Activated B cell treated with CpG ODN at 0.5 μM for 24 hours (primary cell): ENCODE results near the gene CFAP73. TPM values are rescaled to one million over a fixed set of nuclear protein-coding genes. Genes with fewer than 3 reads are reported as not detected.
"Not testable (repeated sequence)": the region's sequence is repeated elsewhere in the genome, so short reads cannot be mapped to it uniquely, and the experiment has no call there.

Experiments
- ATAC-seq: fragments of 200-7000 bp; cut with Tn5 transposase; one replicate; pipeline ENCODE4 v1.10.0; 2021; ENCODE audit warnings: low read depth, mild to moderate bottlenecking, moderate library complexity
- CTCF ChIA-PET: fragments of 350-600 bp; sonication (Branson Sonifier 250); formaldehyde crosslinking; loops from one replicate; lab custom pipeline; 2021; ENCODE audit warnings: antibody characterized with exemption; lab: Charles Lee
- POLR2A ChIA-PET: fragments of 350-600 bp; sonication (Branson Sonifier 250); formaldehyde crosslinking; loops from one replicate; lab custom pipeline; 2021; ENCODE audit warnings: antibody characterized with exemption; lab: Charles Lee
- DNase-seq: peaks from one replicate; pipeline ENCODE4 v3.0.0; 2022
- H3K27ac Mint-ChIP-seq: one replicate; pipeline ENCODE4 v1.8.0; 2020; ENCODE audit warnings: mixed read lengths
- H3K27me3 Mint-ChIP-seq: one replicate; pipeline ENCODE4 v1.8.0; 2021; ENCODE audit warnings: mixed read lengths
- H3K36me3 Mint-ChIP-seq: one replicate; pipeline ENCODE4 v1.8.0; 2021; ENCODE audit warnings: low read depth, mixed read lengths
- H3K4me1 Mint-ChIP-seq: one replicate; pipeline ENCODE4 v1.8.0; 2021; ENCODE audit warnings: mixed read lengths
- H3K4me3 Mint-ChIP-seq: one replicate; pipeline ENCODE4 v1.8.0; 2020; ENCODE audit warnings: mild to moderate bottlenecking, mixed read lengths
- H3K9me3 Mint-ChIP-seq: one replicate; pipeline ENCODE4 v1.8.0; 2020; ENCODE audit warnings: mixed read lengths
- intact Hi-C: fragments of 100-400 bp; cut with micrococcal nuclease; formaldehyde crosslinking; loops from one replicate; pipeline ENCODE4 v1.15.1; 2024
- total RNA-seq: library from RNA; stranded (reverse); gene quantifications from 2 replicates; pipeline ENCODE4 v1.2.3, GENCODE V29; 2022
- TF ChIP-seq, protein P1 (sequence below): fragments of 200-600 bp; IDR thresholded peaks from one replicate; pipeline ENCODE4 v1.8.0; 2022; ENCODE audit warnings: antibody characterized with exemption, mild to moderate bottlenecking

Gene CFAP73
- total RNA-seq, 1 donor from 2014 or later: 1.1 TPM

GRCh38 chr12:113201187-113202177, 52.0 kb downstream of the CFAP73 start:
- Mint-ChIP-seq H3K9me3 (no peaks in the 10 kb centered on the region), H3K4me3 (no peak overlapping the region), H3K36me3 (no peaks in the 10 kb centered on the region), H3K4me1 (peaks cover 44% of the 10 kb centered on the region), H3K27ac (no peak overlapping the region), H3K27me3 (no peaks in the 10 kb centered on the region)
- ATAC-seq (no peak), DNase-seq (no peak)
- POLR2A ChIA-PET: interaction anchor here (1.4 to 8.0 kb wide), 3 partner anchors 16 to 31 kb away, joined by 6 to 90 read pairs (median 18); partner anchors contain the start of genes DDX54, RITA1 and TPCN1
- CTCF ChIA-PET: interaction anchor here (2.0 kb wide), 1 partner anchor 28 kb away, joined by 6 read pairs; no protein-coding TSS in a partner anchor
- TF ChIP-seq, protein P1, sequence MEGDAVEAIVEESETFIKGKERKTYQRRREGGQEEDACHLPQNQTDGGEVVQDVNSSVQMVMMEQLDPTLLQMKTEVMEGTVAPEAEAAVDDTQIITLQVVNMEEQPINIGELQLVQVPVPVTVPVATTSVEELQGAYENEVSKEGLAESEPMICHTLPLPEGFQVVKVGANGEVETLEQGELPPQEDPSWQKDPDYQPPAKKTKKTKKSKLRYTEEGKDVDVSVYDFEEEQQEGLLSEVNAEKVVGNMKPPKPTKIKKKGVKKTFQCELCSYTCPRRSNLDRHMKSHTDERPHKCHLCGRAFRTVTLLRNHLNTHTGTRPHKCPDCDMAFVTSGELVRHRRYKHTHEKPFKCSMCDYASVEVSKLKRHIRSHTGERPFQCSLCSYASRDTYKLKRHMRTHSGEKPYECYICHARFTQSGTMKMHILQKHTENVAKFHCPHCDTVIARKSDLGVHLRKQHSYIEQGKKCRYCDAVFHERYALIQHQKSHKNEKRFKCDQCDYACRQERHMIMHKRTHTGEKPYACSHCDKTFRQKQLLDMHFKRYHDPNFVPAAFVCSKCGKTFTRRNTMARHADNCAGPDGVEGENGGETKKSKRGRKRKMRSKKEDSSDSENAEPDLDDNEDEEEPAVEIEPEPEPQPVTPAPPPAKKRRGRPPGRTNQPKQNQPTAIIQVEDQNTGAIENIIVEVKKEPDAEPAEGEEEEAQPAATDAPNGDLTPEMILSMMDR: no peak
- intact Hi-C loops: no loop called here

DNA sequence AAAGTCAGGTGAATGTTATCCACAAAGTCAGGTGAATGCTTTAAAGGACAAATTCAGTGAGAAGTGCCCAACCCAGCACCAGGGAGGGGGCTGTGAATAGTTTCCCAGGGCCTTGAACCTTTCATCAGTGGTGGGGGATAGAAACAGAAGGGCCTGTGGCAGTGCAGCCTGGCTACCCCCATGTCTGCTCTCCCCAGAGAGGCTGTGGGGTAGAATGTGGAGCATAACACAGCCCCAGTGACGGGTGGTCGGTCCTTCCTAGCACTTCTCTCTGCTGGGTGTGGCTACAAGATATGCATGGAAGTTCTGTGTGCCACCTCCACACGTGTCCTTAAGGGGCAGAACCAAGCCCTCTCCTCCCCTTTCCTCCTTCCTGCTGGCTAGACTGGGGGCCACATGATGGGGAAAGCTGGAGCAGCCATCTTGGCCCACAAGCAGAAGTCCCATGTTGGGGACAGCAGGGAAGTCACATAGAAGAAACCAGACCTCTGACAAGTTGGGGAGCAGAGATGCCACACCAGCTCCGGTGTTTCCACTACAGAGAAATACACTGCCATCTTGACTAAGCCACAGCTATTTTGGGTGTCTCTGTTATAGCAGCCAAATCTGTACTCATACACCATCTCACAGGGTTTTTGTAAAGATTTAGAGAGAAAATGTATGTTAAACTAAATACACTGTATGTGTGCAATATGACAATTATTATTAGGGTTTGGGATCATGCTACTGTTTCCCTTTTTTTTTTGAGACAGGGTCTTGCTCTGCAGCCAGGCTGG, 53.0 kb downstream of the CFAP73 start:
- TF ChIP-seq, protein P1: no peak
- Mint-ChIP-seq H3K27ac (no peak overlapping the region), H3K9me3 (no peaks in the 10 kb centered on the region), H3K4me1 (peaks cover 50% of the 10 kb centered on the region), H3K27me3 (no peaks in the 10 kb centered on the region), H3K4me3 (no peak overlapping the region), H3K36me3 (no peaks in the 10 kb centered on the region)
- ATAC-seq: no peak
- intact Hi-C loops: no loop called here
- no peak for DNase-seq
- POLR2A ChIA-PET: interaction anchor here (0.8 to 8.0 kb wide), 5 partner anchors 17 to 30 kb away, joined by 3 to 90 read pairs (median 21); partner anchors contain the start of genes DDX54, RITA1 and TPCN1
- CTCF ChIA-PET: no interaction called here

DNA sequence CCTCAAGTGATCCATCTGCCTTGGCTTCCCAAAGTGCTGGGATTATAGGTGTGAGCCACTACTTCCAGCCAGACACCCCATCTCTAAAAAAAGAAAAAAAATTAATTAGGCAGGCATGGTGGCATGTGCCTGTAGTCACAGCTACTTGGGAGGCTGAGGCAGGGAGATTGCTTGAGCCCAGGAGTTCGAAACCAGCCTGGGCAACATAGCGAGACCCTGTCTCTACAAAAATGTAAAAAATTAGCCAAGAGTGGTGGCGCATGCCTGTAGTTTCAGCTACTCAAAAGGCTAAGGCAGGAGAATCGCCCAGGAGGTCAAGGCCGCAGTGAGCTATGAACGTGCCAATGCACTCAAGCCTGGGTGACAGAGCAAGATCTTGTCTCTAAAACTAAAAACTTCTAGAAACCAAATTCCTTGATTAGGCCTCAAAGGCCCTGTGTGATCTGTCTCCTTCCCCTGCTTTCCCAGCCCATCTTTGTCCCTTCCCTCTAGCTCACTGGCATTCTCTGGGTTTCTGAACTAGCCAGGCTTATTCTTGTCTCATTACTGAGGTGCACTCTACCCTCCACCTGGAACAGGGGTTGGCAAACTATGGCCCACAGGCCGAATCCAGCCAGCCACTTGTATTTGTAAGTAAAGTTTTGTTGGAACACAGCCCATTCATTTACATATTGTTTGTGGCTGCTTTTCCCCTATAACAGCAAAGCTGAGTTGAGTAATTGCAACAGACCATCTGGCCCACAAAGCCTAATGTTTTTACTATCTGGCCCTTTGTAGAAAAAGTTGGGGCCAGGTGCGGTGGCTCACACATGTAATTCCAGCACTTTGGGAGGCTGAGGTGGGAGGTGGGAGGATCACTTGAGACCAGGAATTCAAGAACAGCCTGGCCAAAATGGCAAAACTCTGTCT, 54.6 kb downstream of the CFAP73 start:
- H3K4me1 Mint-ChIP-seq: peaks cover 55% of the 10 kb centered on the region
- peak overlapping the region; percentile 10 for H3K27ac Mint-ChIP-seq
- TF ChIP-seq, protein P1: no peak
- ChIA-PET POLR2A (interaction anchor here (0.7 to 8.0 kb wide), 6 partner anchors 17 to 41 kb away, joined by 3 to 90 read pairs (median 20); partner anchors contain the start of genes DDX54, RITA1 and TPCN1), CTCF (interaction anchor here (1.0 to 1.3 kb wide), 2 partner anchors 7 to 29 kb away, joined by 4 to 5 read pairs; no protein-coding TSS in a partner anchor)
- no peak for ATAC-seq
- no peak overlapping the region for H3K4me3 Mint-ChIP-seq
- no peak for DNase-seq
- intact Hi-C loops: no loop called here
- no peaks in the 10 kb centered on the region for H3K27me3 Mint-ChIP-seq
- no peaks in the 10 kb centered on the region for H3K9me3 Mint-ChIP-seq
- no peaks in the 10 kb centered on the region for H3K36me3 Mint-ChIP-seq

DNA sequence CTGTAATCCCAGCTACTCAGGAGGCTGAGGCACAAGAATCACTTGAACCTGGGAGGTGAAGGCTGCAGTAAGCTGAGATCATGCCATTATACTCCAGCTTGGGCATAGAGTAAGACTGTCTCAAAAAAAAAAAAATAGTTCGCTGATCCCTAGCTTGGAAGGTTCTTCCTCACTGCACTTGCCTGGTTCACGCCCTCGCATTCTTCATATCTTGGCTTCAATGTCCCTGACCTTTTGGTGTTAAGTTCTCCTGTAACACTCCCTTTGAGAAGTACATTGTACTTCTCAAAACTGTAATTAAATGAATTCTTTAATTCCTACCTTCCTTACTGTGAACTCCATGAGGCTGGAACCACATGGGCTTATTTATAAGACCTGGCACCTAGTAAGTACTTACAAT, 55.3 kb downstream of the CFAP73 start:
- no peak overlapping the region for H3K4me3 Mint-ChIP-seq
- no peaks in the 10 kb centered on the region for H3K27me3 Mint-ChIP-seq
- peak overlapping the region; percentile 10 for H3K27ac Mint-ChIP-seq
- intact Hi-C loops: no loop called here
- H3K9me3 Mint-ChIP-seq: no peaks in the 10 kb centered on the region
- ATAC-seq: no peak
- no peaks in the 10 kb centered on the region for H3K36me3 Mint-ChIP-seq
- DNase-seq: no peak
- POLR2A ChIA-PET: interaction anchor here (1.5 to 8.0 kb wide), 5 partner anchors 18 to 28 kb away, joined by 18 to 90 read pairs (median 21); partner anchors contain the start of genes DDX54, RITA1 and TPCN1
- CTCF ChIA-PET: interaction anchor here (1.0 to 1.4 kb wide), 3 partner anchors 8 to 28 kb away, joined by 4 to 6 read pairs (median 5); no protein-coding TSS in a partner anchor
- TF ChIP-seq, protein P1: no peak
- H3K4me1 Mint-ChIP-seq: peaks cover 62% of the 10 kb centered on the region

- DNase-seq, H3K4me3 Mint-ChIP-seq, H3K36me3 Mint-ChIP-seq, ATAC-seq, H3K9me3 Mint-ChIP-seq, H3K27me3 Mint-ChIP-seq, intact Hi-C loops: not testable (repeated sequence)
- peaks cover 81% of the 10 kb centered on the region for H3K4me1 Mint-ChIP-seq
- H3K27ac Mint-ChIP-seq: peak overlapping the region; percentile 19
- POLR2A ChIA-PET: interaction anchor here (2.5 to 8.0 kb wide), 4 partner anchors 16 to 24 kb away, joined by 42 to 287 read pairs (median 184); partner anchors contain the start of genes DDX54, RITA1 and TPCN1
- CTCF ChIA-PET: interaction anchor here (1.9 kb wide), 1 partner anchor 9 kb away, joined by 11 read pairs; no protein-coding TSS in a partner anchor
These were observed 57.3 kb downstream of the CFAP73 start for GRCh38 chr12:113206802-113207201.
